CD4-positive, alpha-beta T cell treated with Interferon alpha-2 for 1 hour (primary cell): ENCODE measurements around the gene ZNF436.
A peak's percentile ranks its signal among the peaks of the same experiment; 100 is the strongest.

Experiments used
- DNase-seq, 2 donors: peaks; one replicate each; pipeline ENCODE4 v3.0.0-alpha.2; 2020 to 2022

The ZNF436 gene

GRCh38 chr1:23369335-23370013 is at the start of gene ZNF436:
Gene ZNF436 (minus strand): TSS chr1:23369836. CDS start chr1:23368005, 1,831 bp downstream.
- peak; percentile 7 to 30 for DNase-seq

GRCh38 chr1:23419180-23419579 is 49.5 kb upstream of the ZNF436 start:
- DNase-seq, result no peak

GRCh38 chr1:23417570-23417969 is 47.9 kb upstream of the ZNF436 start:
- DNase-seq, result no peak

DNA sequence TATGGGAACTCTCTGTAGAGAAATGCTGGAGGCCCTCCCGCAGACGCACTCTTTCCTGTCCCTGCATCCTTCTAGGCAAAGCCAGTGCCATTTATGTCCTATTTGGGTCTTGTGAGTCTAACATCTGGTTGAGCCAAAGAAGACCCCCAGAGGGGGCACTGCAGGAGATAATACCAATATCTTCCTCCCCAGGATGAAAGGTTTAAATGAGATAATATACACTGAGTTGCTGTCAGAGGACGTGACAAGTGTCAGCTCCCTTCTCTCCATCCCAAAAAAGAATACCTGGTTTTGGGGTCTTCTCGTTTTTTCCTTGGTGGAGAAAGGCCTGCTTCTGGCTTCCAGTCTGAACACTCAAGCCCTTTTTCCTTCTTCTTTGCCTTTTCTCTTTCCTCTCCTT is 47.3 kb upstream of the ZNF436 start:
- DNase-seq, result no peak

DNA sequence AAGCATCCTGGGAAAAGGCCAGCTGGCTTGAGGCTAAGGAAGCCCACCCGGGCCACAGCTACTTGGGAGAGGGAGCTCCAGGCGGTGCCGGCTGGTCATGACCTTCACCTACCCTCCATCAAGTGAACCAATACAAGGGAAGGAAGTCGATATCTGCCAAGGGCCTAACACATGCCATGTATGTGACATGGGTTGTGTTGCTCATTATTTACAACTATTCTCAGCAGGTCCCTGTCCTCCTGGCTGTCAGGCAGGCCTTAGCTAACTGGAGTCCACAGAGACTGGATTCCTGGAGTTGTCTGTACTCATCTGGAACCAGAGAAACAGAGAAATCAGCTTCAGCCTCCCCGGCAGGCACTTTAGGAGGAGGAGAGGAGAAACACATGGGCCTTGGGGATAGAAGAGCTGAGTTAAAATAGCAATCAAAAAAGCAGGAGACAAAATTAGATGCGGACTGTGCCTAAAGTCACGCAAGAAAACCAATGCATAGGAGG is 39.2 kb upstream of the ZNF436 start:
- no peak for DNase-seq

DNA sequence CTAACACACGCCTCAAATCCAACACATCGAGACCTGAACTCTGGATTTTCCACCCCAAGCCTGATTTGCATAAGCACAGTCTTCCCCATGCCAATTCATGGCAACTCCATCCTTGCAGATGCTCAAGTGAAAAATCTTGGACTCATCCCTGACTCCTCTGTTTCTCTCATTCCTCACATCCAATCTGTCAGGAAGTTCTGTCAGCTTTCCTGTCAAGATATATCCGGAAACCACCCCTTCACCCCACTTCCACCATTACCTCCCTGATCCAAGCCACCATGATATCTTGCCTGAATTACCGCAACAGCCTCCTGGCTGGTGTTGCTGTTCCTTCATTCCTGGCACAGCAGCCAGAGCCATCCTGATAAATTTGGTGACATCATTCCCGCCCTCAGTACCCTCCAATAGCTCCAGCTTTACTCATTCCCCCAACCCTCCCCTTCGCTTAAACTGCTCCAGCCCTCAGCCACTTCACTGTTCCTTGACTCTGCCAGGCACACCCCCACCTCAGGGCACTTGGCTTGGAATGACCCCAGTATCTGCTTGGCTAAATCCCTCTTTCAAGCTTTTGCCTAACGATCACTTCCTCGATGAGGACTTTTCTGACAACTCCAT is 37.5 kb upstream of the ZNF436 start:
- DNase-seq, result no peak

DNA sequence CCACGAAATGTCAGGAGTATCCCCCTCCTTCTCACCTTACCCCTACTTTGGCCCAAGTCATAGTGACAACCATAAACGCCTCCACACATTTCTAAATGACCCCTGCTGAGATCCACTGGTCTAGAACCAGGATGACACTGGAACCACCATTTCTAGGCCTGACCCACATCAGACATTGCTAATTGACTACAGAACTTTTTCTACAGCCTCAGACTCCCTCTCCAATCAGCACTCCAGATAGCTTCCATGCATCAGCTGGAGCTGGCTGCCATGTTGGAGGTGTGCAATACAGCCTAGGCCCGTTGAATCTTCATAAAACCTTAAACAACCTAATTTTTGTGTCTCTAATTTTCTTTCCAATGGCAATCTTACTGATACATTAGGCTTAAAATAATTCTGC is 36.3 kb upstream of the ZNF436 start:
- DNase-seq, result no peak

- DNase-seq, result peak; percentile 70 to 79
Measured at GRCh38 chr1:23403735-23404486, 34.3 kb upstream of the ZNF436 start.

GRCh38 chr1:23403355-23403734 is 33.7 kb upstream of the ZNF436 start:
- DNase-seq, result no peak

DNA sequence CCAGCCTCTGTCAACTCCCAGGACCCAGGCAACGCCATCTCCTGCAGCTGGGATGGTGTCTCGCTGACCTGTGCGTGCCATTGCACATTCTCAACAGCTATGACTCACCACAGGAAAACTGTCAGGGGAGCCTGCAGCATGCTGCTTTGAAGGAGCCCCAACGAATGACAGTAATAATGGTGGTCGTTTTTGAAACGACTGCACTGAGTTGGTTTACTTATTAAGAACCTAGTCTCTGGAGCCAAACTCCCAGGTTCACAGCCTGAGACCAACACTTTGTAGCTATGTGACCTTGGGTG is 33.4 kb upstream of the ZNF436 start:
- no peak for DNase-seq

DNA sequence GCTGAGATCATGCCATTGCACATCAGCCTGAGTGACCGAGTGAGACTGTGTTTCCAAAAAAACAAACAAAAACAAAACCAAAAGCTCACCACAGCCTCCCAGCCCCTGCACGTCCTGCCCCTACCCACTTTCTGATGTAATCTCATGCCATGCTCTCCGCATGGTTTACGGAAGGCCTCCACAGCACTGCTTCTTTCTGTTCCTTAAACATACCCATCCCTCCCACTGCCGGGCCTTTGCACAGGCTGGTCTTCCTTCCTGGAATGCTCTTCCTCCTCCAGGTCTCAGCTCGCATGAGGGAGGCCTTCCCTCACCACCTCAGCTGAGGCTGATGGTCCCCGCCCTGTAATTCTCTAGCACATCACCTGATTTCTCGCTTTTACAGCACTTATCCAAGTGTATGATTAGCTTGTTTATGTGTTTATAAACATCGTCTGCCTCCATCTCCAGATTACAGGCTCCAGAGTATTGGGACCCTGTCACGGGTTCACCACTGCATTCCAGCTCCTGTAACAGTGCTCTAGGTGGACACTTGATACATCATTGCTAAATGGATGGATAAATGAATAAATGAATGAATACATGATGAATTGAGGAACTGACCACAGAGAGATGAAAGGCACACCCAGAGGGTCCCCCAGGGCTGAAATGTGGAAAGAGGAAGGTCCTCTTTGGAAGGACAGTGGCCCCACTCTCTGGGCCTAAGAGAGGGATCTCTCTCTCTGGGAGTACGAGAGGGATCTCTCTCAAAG is 32.8 kb upstream of the ZNF436 start:
- peak in 1 of 2 donors; percentile 15 for DNase-seq

- DNase-seq, result no peak
Measured at GRCh38 chr1:23401313-23401712, 31.7 kb upstream of the ZNF436 start.

DNA sequence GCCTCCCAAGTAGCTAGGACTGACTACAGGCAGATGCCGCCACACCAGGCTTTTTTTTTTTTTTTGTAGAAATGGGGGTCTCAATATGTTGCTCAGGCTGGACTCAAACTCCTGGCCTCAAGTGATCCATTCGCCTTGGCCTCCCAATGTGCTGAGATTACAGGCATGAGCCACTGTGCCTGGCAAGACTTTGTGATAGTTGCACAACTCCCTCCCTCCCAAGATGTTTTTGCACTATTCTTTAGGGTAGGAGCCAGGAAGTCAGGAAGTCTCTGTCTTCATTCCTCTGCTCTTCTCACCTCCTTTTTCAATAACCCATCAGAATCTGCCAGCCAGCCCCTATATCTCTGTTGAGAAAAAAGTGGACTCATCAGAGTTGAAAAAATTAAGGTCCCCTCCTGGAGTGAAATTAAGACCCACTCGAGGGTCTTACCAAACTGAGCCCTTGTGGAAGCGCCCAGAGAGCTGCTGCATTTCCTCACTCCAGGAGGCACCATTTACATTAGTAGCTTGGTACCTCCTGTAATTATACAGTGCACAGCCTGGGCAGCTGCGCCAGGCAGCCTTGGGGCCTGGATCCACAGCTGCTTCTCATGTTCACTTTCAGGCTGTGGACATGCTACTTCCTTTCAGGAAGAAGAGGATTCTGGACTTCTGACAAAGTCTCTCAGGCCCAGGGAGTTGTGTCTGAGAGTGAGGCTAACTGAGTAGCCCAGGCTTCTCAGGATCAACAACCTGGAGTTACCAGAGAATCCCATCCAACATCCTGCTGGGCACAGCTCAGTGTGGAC is 30.9 kb upstream of the ZNF436 start:
- DNase-seq, result no peak

GRCh38 chr1:23399229-23399628 is 29.6 kb upstream of the ZNF436 start:
- DNase-seq, result no peak

GRCh38 chr1:23397908-23398307 is 28.3 kb upstream of the ZNF436 start:
- DNase-seq, result no peak

GRCh38 chr1:23396380-23396779 is 26.7 kb upstream of the ZNF436 start:
- no peak for DNase-seq

DNA sequence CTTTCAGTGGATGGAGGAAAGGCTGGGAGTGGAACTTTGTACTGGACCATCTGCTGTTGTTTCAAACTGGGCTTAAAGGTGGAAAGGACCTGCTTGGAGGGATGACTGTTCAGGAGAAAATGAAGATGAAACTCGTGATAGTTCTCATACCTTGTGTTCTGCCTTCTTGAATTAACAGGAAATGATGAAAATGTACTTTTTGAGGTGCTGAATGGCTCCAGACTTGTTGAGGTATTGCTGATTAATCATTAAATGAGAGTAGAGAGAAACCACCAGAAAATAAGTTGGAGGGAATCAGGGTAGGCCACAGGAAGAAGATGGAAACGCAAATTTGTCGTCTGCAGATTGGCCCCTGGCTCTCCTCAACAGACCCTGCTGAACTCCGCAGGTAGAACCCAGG is 26.2 kb upstream of the ZNF436 start:
- DNase-seq, result no peak

DNA sequence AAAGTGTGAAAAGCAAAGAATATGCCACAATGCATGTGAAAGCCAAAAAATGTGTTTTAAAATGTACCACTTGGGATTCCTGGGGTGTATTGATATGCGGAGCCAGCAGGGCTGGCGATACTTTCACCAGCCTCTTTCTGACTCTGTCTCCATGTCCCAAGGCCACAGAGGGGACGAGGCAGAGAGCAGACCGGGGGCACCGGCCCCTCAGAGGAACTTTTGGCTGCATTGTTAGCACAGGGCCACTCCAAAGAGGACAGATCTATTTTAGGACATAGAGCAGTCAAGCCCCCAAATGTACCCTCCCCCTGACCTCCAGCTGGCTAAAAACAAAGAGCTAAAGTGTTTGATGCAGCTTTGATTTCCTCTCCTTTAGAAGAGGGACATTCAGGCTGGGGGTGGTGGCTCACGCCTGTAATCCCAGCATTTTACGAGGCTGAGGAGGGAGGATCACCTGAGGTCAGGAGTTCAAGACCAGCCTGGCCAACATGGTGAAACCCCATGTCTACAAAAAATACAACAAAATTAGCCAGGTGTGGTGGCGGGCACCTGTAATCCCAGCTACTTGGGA is 25.6 kb upstream of the ZNF436 start:
- DNase-seq, result no peak

GRCh38 chr1:23394684-23395083 is 25.0 kb upstream of the ZNF436 start:
- DNase-seq, result no peak

DNA sequence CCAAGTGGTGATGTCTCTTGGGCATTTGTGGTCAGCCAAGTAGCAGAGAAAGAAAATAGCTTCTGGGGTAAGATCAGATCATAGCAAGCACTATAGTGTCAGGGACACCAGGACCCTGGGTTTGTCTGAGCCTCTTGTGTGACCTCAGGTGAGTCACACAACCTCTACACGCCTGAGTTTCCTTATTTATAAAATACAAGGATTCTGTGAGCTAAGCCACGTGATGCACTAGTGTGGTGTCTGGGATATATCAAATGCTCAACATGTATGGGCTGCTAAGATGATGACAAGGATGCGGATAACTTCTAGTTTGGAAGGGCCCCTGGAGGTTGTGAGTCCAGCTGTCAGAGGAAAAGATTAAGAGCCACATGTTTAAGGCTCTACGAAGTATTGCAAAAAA is 24.5 kb upstream of the ZNF436 start:
- no peak for DNase-seq

- no peak for DNase-seq
Measured at GRCh38 chr1:23393706-23394105, 24.1 kb upstream of the ZNF436 start.
